ENCODE data around the gene ULK3.

- TF ChIP-seq CTCF (IDR thresholded peaks at IDR 0.05; ENCODE audit: low read length), result no peak
- TF ChIP-seq EZH2 (optimal IDR thresholded peaks at IDR 0.05; ENCODE audit: low read depth, low read length), result no peak
- TF ChIP-seq EZH2phosphoT487 (IDR thresholded peaks at IDR 0.05; ENCODE audit: low read length), result no peak
Observed at GRCh38 chr15:74826364-74826819, 16.6 kb downstream of the ULK3 start, which contains the start of gene CPLX3.

All from MM.1S (cell line).